ENCODE results near the gene MCCC1.

MCCC1 gene

DNA sequence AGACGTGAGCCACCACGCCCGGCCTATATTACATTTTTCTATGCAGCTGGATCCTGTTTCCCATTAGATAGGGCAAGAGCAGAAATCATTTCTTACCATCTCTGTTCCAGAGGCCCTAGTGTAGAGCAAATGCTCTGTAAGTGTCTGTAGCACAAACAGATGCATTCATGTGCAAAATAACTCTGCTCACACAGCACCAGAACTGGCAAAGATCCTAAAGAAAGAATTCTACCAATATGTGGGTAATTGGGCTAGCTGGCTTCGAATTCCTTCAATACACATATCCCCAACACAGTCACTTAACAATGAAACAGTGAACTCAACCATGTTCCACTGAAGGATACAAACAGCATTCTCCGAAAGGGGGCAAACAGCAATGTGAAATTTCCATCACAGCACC, 86.2 kb downstream of the MCCC1 start:
- no peak for TF ChIP-seq CTCF (IDR thresholded peaks at IDR 0.05; ENCODE audit: insufficient read depth, low read length, poor library complexity, severe bottlenecking)
- no peak for TF ChIP-seq EZH2phosphoT487 (conservative IDR thresholded peaks at IDR 0.05; ENCODE audit: low read length)
- Histone ChIP-seq H3K9me2 (replicated peaks; ENCODE audit: insufficient read depth, low read length) (no peaks in the 10 kb centered on the region), H2AFZ (ENCODE audit: low read depth, low read length, severe bottlenecking) (no peak overlapping the region)

GRCh38 chr3:183008800-183009199, 90.5 kb downstream of the MCCC1 start:
- no peaks in the 10 kb centered on the region for H3K79me2 ChIP-seq (ENCODE audit: insufficient read depth, low read length)
- no peak for TF ChIP-seq CTCF (IDR thresholded peaks at IDR 0.05; ENCODE audit: insufficient read depth, low read length, poor library complexity, severe bottlenecking)
- no peak for TF ChIP-seq EZH2phosphoT487 (conservative IDR thresholded peaks at IDR 0.05; ENCODE audit: low read length)
- H3K4me2 ChIP-seq (ENCODE audit: low read depth, low read length, poor library complexity, severe bottlenecking): no peak overlapping the region
- H3K9ac ChIP-seq (ENCODE audit: low read length): no peak overlapping the region
- H2AFZ ChIP-seq (ENCODE audit: low read depth, low read length, severe bottlenecking): no peak overlapping the region
- H3K4me3 ChIP-seq (ENCODE audit: insufficient read depth, low read length, poor library complexity, severe bottlenecking): no peak overlapping the region
- H3K9me3 ChIP-seq (ENCODE audit: insufficient read depth, low read length): no peaks in the 10 kb centered on the region
- H4K20me1 ChIP-seq (ENCODE audit: low read depth, low read length): no peaks in the 10 kb centered on the region
- no peaks in the 10 kb centered on the region for H3K27me3 ChIP-seq (ENCODE audit: low read length)
- no peaks in the 10 kb centered on the region for H3K36me3 ChIP-seq (ENCODE audit: low read length)
- H3K9me2 ChIP-seq (replicated peaks; ENCODE audit: insufficient read depth, low read length): no peaks in the 10 kb centered on the region
- no peak overlapping the region for H3K27ac ChIP-seq (ENCODE audit: low read depth, low read length)
- H3F3A ChIP-seq (ENCODE audit: insufficient read depth): no peaks in the 10 kb centered on the region

More for the DNA sequence above, 86.2 kb downstream of the MCCC1 start:
- Histone ChIP-seq H3K9ac (ENCODE audit: low read length) (no peak overlapping the region), H3K79me2 (ENCODE audit: insufficient read depth, low read length) (no peaks in the 10 kb centered on the region), H3K9me3 (ENCODE audit: insufficient read depth, low read length) (no peaks in the 10 kb centered on the region), H3K4me3 (ENCODE audit: insufficient read depth, low read length, poor library complexity, severe bottlenecking) (no peak overlapping the region), H3K27ac (ENCODE audit: low read depth, low read length) (no peak overlapping the region), H3K4me2 (ENCODE audit: low read depth, low read length, poor library complexity, severe bottlenecking) (no peak overlapping the region), H4K20me1 (ENCODE audit: low read depth, low read length) (no peaks in the 10 kb centered on the region), H3F3A (ENCODE audit: insufficient read depth) (no peaks in the 10 kb centered on the region), H3K36me3 (ENCODE audit: low read length) (peaks cover 5% of the 10 kb centered on the region; the same call in 1 of the 2 replicates), H3K27me3 (ENCODE audit: low read length) (no peaks in the 10 kb centered on the region)

DNA sequence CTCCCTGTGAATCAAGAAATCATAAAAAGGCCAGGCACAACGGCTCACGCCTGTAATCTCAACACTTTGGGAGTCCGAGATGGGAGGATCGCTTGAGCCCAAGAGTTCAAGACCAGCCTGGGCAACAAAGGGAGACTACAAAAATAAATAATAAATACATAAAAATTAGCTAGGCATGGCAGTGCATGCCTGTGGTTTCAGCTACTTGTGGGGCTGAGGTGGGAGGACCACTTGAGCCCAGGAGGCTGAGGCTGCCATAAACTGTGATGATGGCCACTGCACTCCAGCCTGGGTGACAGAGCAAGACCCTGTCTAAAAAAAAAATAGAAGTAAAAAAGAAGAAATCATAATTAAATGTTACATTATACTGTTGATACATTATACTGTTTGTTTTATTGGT, 91.0 kb downstream of the MCCC1 start:
- no peak overlapping the region for H3K4me2 ChIP-seq (ENCODE audit: low read depth, low read length, poor library complexity, severe bottlenecking)
- no peaks in the 10 kb centered on the region for H3F3A ChIP-seq (ENCODE audit: insufficient read depth)
- H3K27me3 ChIP-seq (ENCODE audit: low read length): no peaks in the 10 kb centered on the region
- H3K27ac ChIP-seq (ENCODE audit: low read depth, low read length): no peak overlapping the region
- H3K9me2 ChIP-seq (replicated peaks; ENCODE audit: insufficient read depth, low read length): no peaks in the 10 kb centered on the region
- H3K9me3 ChIP-seq (ENCODE audit: insufficient read depth, low read length): no peaks in the 10 kb centered on the region
- H3K79me2 ChIP-seq (ENCODE audit: insufficient read depth, low read length): no peaks in the 10 kb centered on the region
- H3K4me3 ChIP-seq (ENCODE audit: insufficient read depth, low read length, poor library complexity, severe bottlenecking): no peak overlapping the region
- H3K9ac ChIP-seq (ENCODE audit: low read length): no peak overlapping the region
- H2AFZ ChIP-seq (ENCODE audit: low read depth, low read length, severe bottlenecking): no peak overlapping the region
- TF ChIP-seq CTCF (IDR thresholded peaks at IDR 0.05; ENCODE audit: insufficient read depth, low read length, poor library complexity, severe bottlenecking) (no peak), EZH2phosphoT487 (conservative IDR thresholded peaks at IDR 0.05; ENCODE audit: low read length) (no peak)
- no peaks in the 10 kb centered on the region for H3K36me3 ChIP-seq (ENCODE audit: low read length)
- no peaks in the 10 kb centered on the region for H4K20me1 ChIP-seq (ENCODE audit: low read depth, low read length)
